ENCODE data around the gene DLG2.

The DLG2 gene

DNA sequence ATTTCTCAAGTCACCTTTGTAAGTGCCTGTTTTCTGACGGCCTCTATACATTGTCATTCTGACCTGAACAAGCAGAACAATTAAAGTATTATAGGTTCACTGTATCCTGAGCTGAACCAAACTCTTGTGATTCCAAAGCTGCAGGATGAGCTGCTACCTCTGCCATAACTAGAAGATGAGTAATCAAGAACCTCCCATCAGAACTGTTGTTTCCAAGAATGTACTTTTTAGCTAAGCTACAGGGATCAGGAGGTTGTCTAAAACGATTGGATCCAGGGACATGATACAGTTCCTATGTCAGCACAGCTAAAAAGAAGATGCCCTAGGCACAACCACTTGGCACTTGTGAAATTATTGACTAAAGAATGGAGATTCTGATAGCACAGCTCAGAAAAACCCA lies 2052.6 kb downstream of the DLG2 start:
- TF ChIP-seq, protein P1, sequence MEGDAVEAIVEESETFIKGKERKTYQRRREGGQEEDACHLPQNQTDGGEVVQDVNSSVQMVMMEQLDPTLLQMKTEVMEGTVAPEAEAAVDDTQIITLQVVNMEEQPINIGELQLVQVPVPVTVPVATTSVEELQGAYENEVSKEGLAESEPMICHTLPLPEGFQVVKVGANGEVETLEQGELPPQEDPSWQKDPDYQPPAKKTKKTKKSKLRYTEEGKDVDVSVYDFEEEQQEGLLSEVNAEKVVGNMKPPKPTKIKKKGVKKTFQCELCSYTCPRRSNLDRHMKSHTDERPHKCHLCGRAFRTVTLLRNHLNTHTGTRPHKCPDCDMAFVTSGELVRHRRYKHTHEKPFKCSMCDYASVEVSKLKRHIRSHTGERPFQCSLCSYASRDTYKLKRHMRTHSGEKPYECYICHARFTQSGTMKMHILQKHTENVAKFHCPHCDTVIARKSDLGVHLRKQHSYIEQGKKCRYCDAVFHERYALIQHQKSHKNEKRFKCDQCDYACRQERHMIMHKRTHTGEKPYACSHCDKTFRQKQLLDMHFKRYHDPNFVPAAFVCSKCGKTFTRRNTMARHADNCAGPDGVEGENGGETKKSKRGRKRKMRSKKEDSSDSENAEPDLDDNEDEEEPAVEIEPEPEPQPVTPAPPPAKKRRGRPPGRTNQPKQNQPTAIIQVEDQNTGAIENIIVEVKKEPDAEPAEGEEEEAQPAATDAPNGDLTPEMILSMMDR (conservative IDR thresholded peaks at IDR 0.05; ENCODE audit: low read depth): no peak
- peak; percentile 8 for DNase-seq (ENCODE audit: low spot score)
- ChIA-PET POLR2A (ENCODE audit: low non-redundant PET) (no interaction called here), CTCF (no interaction called here)
- H3K27ac ChIP-seq: no peak overlapping the region

DNA sequence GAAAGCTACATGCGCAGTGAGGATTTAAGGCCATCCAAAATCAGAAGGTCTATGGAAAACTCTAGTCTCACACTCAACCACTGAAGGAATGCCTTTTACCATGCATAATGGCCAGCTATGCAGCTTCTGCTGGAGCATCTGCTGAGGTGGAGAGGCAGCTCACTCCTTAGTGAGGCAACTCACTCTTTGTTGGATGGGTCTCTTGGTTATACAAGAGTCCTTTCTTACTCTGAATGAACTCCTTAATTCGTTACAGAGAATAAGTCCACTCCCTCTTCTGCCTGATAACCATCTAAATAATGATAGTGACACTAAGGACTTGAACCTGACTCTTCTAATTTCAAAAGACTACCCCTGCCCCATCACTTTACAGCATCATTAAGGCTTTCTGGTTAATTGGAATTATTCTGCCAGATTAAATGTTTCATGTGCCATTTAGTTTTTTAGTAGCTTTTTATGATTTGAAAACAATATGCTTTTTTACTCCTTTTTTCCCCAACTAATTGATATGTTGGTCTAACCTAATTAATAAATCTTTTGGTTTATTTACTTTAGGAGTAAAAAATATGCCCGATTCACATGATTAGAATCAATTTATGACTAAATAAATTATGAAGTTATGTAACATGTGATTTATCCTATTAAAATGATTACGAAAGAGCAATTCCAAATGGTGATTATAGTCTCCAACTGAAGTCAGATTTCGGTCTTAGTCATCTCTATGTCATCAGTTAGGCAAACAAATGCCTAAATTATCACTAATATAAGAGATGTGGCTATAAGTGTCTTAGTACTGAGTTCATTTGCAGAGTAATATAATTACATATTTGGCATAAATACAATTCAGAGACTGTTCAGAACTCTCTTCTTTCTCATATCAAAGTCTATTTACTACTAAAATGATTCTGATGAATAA lies 2054.3 kb downstream of the DLG2 start:
- ChIA-PET CTCF (no interaction called here), POLR2A (ENCODE audit: low non-redundant PET) (no interaction called here)
- peak; percentile 34 for DNase-seq (ENCODE audit: low spot score)
- TF ChIP-seq, protein P1 (conservative IDR thresholded peaks at IDR 0.05; ENCODE audit: low read depth): no peak
- H3K27ac ChIP-seq: no peak overlapping the region

DNA sequence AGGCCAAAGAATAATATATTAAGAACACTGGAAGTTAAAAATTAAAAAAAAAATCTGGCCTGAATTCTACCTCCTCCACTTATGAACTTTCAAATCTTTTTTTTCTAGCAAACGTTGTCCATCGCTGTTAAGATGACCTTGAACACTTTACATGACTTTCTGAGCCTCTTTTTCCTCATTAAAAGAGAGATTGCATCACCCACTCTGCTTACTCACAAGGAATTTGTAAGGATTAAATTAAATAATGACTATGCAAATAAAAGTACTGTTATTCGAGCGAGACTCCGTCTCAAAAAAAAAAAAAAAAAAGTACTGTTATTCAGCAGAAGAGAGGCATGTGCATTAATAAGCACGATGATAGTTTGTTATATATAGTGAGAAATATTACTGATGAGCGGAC lies 2055.8 kb downstream of the DLG2 start:
- TF ChIP-seq, protein P1 (conservative IDR thresholded peaks at IDR 0.05; ENCODE audit: low read depth): no peak
- ChIA-PET CTCF (no interaction called here), POLR2A (ENCODE audit: low non-redundant PET) (no interaction called here)
- no peak overlapping the region for H3K27ac ChIP-seq
- no peak for DNase-seq (ENCODE audit: low spot score)

DNA sequence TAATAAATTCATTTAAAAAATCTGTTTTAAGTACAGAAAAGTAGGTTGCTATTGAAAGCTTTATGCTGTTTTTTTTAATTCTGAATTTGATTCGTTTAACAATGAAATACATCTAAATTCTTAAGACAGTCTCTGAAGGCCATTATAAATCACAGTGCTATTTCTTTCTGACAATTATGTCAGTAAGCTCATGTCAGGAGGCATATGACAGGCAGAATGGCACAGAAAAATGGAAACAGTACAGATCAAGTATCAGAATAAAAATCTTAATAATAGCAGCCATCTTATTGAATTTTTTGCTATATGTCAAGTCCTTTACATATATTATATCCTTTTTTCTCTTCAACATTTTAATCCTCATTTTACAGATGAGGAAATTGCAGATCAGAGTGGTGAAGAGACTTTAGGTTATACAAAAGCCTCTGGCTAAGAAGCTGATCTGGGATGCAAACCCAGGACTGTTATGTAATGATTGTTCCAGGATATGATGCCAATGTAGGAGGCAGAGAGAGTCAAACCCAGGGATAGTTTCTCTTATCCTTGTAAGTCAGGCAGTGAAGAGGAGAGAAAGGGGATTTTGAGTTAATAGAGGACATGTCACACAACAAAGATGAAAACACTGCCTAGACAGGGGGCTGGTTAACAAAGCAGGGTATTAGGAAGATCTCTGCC lies 2057.9 kb downstream of the DLG2 start:
- TF ChIP-seq, protein P1 (conservative IDR thresholded peaks at IDR 0.05; ENCODE audit: low read depth): no peak
- ChIA-PET CTCF (interaction anchor here (0.6 kb wide), 1 partner anchor 59 kb away, joined by 3 read pairs; no protein-coding TSS in a partner anchor), POLR2A (ENCODE audit: low non-redundant PET) (no interaction called here)
- DNase-seq (ENCODE audit: low spot score): no peak
- H3K27ac ChIP-seq: no peak overlapping the region

DNA sequence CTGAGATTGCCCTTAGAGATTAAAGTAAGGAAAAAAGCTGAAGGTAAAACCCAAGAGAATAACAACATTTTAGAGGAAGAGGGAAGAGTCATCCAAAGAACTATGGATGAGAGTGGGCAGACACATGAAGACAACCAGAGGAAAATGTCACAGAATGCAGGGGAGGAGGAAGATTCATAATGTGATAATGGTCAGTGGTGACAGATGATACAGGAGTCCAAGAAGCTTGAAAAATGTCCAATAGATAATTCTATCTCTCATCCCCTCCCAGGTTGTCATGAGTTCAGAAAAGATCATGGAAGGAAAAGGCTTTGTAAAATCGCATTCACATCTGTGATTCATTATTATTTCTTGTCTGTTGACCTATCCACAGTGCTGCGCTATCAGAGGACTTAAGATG lies 2058.6 kb downstream of the DLG2 start:
- TF ChIP-seq, protein P1 (conservative IDR thresholded peaks at IDR 0.05; ENCODE audit: low read depth): no peak
- DNase-seq (ENCODE audit: low spot score): no peak
- no peak overlapping the region for H3K27ac ChIP-seq
- ChIA-PET POLR2A (ENCODE audit: low non-redundant PET) (no interaction called here), CTCF (interaction anchor here (0.5 to 0.6 kb wide), 3 partner anchors 58 to 259 kb away, joined by 3 to 9 read pairs (median 3); no protein-coding TSS in a partner anchor)

DNA sequence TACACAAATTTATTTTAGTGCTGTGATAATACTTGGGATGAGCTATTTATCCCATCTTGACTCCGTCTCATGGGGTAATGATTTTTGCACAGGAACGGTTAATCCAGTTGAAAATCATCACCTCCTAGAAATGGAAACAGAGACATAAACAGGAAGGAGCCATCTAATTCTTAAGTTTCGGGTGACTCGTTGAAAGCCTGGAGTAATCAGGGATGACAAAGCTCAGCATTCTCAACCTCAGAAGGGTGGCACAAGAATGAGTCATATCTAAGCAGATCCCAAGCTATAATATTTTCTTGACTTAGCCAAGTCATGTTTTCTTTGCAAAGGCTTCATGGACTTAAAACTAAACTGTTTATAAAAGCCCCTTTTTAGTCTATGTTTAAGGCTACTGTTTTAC lies 2060.2 kb downstream of the DLG2 start:
- ChIA-PET POLR2A (ENCODE audit: low non-redundant PET) (no interaction called here), CTCF (interaction anchor here (0.7 kb wide), 2 partner anchors 27 to 281 kb away, joined by 3 read pairs; no protein-coding TSS in a partner anchor)
- H3K27ac ChIP-seq: no peak overlapping the region
- DNase-seq (ENCODE audit: low spot score): peak; percentile 8
- TF ChIP-seq, protein P1 (conservative IDR thresholded peaks at IDR 0.05; ENCODE audit: low read depth): no peak
